Activated CD8-positive, alpha-beta memory T cell treated with anti-CD3 and anti-CD28 coated beads for 36 hours (primary cell): ENCODE data around the gene SCO1. TPM values are rescaled to one million over a fixed set of nuclear protein-coding genes. Genes with fewer than 3 reads are reported as not detected.

Source experiments
- CTCF ChIA-PET: fragments of 350-600 bp; sonication (Branson Sonifier 250); formaldehyde crosslinking; loops from one replicate; lab custom pipeline; 2021; ENCODE audit warnings: antibody characterized with exemption; lab: Charles Lee
- POLR2A ChIA-PET: fragments of 350-600 bp; sonication (Branson Sonifier 250); formaldehyde crosslinking; loops from one replicate; lab custom pipeline; 2021; ENCODE audit warnings: antibody characterized with exemption; lab: Charles Lee
- total RNA-seq, 2 experiments: library from RNA; stranded (reverse); gene quantifications; one replicate each; pipeline ENCODE4 v1.2.3, GENCODE V29; 2021

SCO1 gene
- total RNA-seq, 2 experiments from 2014 or later, result 45.4 to 48.5 TPM

DNA sequence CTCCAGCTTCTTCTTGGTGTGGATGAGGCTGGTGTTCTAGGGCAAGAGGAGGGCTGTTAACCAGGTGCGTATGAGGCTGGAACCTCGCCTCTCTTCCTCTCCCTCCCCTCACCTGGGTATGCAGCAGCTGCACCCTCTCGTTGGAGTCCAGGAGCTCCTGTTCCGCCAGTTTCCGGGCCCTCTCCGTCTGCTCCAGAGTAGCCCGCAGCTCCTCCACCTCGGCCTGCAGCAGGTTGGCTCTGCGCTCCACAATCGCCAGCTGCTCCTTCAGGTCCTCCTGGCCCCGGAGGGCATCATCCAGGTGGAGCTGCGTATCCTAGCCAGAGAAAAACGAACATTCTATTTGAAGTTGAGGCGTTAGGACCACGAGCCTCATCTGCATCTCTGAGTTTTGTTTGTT lies 65.6 kb downstream of the SCO1 start:
- POLR2A ChIA-PET, result no interaction called here
- CTCF ChIA-PET, result interaction anchor here (1.3 to 1.6 kb wide), 3 partner anchors 14 to 65 kb away, joined by 4 to 5 read pairs (median 4); partner anchors contain the start of genes ADPRM and SCO1

DNA sequence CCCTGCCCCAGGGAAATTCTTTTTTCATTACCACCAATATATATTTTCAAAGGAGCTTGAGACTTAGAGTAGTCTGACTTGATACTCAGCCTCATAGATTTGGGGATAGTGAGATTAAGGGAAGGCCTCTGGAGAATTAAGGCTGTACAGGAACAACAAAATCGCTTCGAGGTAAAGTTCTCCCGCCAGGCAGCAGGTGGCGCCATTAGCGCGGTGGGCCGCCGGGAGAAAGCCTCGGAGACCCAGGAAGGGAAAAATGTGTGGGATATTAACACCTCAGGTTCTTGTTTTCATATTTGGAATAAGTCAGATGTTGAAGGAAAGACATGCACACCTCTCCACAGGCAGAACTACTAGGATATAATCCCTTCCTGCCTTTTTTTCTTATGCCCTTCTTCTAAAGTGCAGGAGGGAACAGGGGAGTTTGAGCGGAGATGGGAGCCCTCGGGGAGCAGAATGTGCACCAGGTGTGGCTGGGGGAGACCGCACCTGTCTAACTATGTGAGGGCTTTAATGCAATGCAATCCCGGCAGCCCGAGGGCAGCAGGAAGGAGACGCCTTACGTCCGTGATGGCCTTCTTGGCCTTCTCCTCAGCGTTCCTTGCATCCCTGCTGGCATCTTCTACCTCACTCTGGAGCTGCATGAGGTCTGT lies 66.2 kb downstream of the SCO1 start:
- ChIA-PET CTCF (interaction anchor here (1.3 to 3.4 kb wide), 4 partner anchors 13 to 66 kb away, joined by 4 to 18 read pairs (median 4); partner anchors contain the start of genes ADPRM and SCO1), POLR2A (no interaction called here)

DNA sequence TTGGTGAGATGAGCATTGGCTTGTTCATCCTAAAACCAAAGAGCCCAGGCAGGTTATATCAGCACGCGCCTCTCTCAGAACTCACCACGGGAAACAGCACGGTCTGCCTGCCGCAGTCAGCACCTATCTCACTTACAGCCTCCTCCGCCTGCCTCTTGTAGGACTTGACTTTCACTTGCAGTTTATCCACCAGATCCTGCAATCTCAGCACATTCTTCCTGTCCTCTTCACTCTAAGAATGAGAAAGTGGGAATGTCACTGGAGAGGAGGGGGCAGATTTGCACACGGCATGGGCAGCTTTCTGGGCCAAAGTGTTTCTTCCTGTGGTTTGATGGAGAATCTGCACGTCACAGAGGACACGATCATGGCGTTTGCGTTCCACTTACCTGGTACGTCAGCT lies 67.6 kb downstream of the SCO1 start:
- POLR2A ChIA-PET, result no interaction called here
- CTCF ChIA-PET, result interaction anchor here (1.4 to 3.4 kb wide), 3 partner anchors 12 to 17 kb away, joined by 3 to 18 read pairs (median 3); no protein-coding TSS in a partner anchor

DNA sequence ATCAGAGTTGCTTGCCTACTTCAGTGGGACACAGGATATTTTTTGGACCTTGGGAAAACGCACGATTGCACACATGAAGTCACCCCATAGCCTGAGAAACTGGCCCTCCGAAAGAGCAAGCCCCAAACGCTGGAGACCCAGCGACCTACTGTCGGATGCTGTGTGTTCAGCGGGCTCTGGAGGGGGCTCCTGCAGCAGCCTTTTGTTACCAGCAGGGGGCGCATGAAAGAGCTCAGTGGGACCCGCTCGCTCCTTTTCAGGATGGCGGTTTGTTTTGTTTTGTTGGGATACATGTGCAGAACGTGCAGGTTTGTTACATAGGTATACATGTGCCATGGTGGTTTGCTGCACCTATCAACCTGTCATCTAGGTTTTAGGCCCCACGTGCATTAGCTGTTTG lies 68.6 kb downstream of the SCO1 start:
- ChIA-PET POLR2A (no interaction called here), CTCF (interaction anchor here (1.4 to 3.4 kb wide), 4 partner anchors 11 to 18 kb away, joined by 3 to 18 read pairs (median 4); no protein-coding TSS in a partner anchor)

DNA sequence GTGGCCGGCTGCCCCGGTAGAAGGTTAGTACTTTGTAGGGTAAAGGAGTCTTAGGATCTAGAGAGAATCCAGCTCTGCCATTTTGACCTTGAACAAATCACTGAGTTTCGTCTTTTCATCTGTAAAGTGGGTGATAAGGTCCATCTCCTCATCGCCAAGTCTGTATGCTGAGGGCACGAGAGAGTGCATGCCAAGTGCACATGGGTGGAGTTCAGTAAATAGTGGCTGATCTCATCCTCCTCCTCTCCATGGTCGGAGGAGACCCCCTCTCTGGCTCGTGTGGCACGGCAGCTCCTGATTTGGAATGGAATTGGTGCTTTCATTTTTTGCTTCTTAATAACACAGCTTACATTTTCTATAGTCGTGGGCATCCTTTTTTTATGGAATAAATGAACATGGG lies 70.9 kb downstream of the SCO1 start:
- POLR2A ChIA-PET, result interaction anchor here (0.5 kb wide), 1 partner anchor 15 kb away, joined by 5 read pairs; no protein-coding TSS in a partner anchor
- CTCF ChIA-PET, result interaction anchor here (0.7 kb wide), 1 partner anchor 9 kb away, joined by 3 read pairs; no protein-coding TSS in a partner anchor

DNA sequence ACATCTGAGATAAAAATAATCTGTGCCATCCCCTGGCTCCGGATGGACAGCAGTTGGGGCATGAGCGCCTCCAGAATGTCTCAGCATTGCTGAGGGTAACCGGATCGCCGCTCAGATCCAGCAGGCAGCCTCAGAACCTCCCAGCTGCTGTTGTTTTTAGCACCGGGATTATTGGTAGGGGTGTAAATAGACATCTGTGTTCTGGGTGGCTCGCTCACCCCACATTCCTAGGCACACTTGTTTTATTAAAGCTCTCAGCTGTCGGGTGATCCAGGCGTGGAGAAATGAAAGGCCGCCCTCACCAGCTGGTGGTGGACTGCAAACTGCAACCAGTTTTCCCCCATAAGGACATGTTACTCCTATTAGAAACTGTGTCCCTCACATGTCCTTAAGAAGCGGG lies 72.4 kb downstream of the SCO1 start:
- POLR2A ChIA-PET, result no interaction called here
- CTCF ChIA-PET, result no interaction called here

DNA sequence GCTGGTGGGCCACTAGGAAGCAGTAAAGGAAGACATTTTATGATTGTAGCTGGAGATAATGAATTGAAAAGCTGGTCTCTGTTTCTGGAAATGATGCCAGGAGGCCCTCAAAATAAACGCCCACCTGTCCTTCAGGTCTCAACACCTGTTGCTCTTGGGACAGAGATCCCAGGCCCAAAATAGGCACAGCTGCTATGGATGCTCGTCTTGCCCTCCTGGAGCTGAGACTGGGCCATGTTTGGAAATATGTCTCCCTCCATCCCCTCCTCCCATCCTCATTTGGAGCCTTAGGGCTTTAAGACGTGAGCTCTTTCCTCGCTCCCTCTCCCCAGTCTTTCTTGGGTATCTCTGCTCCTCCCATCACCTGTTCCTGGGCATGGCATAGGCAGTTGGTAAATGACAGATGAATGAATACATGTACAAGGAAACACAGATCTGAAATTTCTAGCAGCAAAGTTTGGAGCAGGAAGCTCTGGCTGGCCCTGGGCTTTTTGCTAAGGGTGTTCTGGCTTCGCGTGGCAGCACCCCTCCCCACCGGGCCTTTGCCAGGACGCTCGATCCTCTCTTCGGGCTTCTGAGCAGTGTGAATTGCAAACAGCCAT lies 73.5 kb downstream of the SCO1 start:
- ChIA-PET CTCF (no interaction called here), POLR2A (no interaction called here)

GRCh38 chr17:10622617-10623485 lies 74.5 kb downstream of the SCO1 start:
- POLR2A ChIA-PET, result interaction anchor here (0.6 kb wide), 1 partner anchor 492 kb away, joined by 8 read pairs; no protein-coding TSS in a partner anchor
- CTCF ChIA-PET, result no interaction called here

Other genes with a start within 250 kb of the SCO1 start
- not detected for gene MYH4, start 228.0 kb downstream of the SCO1 start, total RNA-seq
- not detected for gene MYH1, start 179.0 kb downstream of the SCO1 start, total RNA-seq
- not detected for gene MYH2, start 147.9 kb downstream of the SCO1 start, total RNA-seq
- gene MYH3, start 40.2 kb downstream of the SCO1 start, total RNA-seq, result 1 to 10 TPM; 3.4 to 3.5 TPM
- 1 to 10 TPM; 8.6 to 8.8 TPM for gene ADPRM, start 61 bp upstream of the SCO1 start, total RNA-seq
- gene TMEM220, start 32.5 kb upstream of the SCO1 start, total RNA-seq, result under 1 TPM; 0.44 to 0.90 TPM
- gene TMEM238L, start 106.6 kb upstream of the SCO1 start, total RNA-seq, result not detected
- gene PIRT, start 140.6 kb upstream of the SCO1 start, total RNA-seq, result not detected